Measurements from ENCODE around the gene CEND1.

Gene CEND1

DNA sequence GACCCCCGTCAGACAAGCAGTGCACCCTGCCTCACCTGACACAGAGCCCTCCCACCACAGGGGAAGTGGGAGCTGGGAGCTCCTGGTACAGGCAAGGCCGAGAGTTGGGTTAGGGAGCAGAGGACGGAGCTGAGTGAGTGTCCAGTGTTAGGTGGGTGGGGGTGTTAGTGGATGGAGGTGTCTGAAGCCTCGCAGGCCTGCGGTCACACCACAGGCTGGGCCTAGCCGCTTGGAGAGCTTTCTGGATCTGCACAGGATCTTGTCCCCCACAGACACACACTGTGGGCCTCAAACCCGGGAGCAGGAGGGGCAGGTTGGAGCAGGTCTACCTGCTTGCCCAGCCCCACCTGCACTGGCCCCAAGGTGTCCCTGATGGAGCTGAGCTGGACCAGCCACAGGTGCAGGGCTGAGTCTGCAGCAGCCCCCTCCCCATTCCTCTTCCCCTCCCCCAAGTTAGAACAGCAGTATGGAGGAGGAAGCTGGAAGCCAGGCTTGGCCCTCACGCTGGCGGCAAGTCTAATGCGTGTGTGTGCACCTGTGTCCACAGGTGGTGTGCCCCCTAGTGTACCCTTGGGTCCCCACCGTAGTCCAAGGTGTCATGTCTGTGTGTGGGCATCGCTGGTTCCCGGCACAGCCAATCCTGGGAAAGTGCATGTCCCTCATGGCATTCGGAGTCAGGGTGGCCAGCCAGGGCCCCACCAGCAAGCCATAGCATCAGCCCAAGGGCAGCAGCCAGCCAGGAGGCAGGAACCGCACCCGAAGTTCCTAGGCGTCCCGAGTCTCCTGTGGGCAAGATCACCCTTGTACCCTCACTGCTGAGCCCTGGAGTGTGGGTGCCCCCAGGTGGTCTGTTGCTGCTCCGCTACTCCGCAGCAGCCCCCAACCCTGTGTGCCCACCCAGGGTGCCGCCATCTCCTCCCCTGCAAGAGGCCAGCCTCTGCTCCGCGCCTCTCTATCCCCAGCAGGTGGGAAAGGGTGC lies 10.6 kb downstream of the CEND1 start:
- H3K4me1 ChIP-seq (ENCODE audit: control insufficient read depth, insufficient read depth, low read length), result peaks cover 28% of the 10 kb centered on the region
- no peak overlapping the region for H3K4me3 ChIP-seq (ENCODE audit: low read length)
- DNase-seq (ENCODE audit: low read depth), result no peak
- no peaks in the 10 kb centered on the region for H3K27me3 ChIP-seq (replicated peaks; ENCODE audit: control insufficient read depth, insufficient read depth, low read length)
- peaks cover 11% of the 10 kb centered on the region for H3K36me3 ChIP-seq (ENCODE audit: control insufficient read depth, insufficient read depth, low read length, severe bottlenecking)
- no peaks in the 10 kb centered on the region for H3K9me3 ChIP-seq (ENCODE audit: control insufficient read depth, low read length)
- no peak overlapping the region for H3K9ac ChIP-seq (ENCODE audit: low read length)

- peak; percentile 96 for DNase-seq (ENCODE audit: low read depth)
- H3K9ac ChIP-seq (ENCODE audit: low read length), result peak within 1 kb of the TSS; percentile 91
- peak within 1 kb of the TSS; percentile 91 for H3K4me3 ChIP-seq (ENCODE audit: low read length)
- H3K9me3 ChIP-seq (ENCODE audit: control insufficient read depth, low read length), result no peaks in the 10 kb centered on the region
- peaks cover 26% of the 10 kb centered on the region for H3K36me3 ChIP-seq (ENCODE audit: control insufficient read depth, insufficient read depth, low read length, severe bottlenecking)
- H3K27me3 ChIP-seq (replicated peaks; ENCODE audit: control insufficient read depth, insufficient read depth, low read length), result no peaks in the 10 kb centered on the region
- H3K4me1 ChIP-seq (ENCODE audit: control insufficient read depth, insufficient read depth, low read length), result peaks cover 20% of the 10 kb centered on the region
These were observed 12.3 kb downstream of the CEND1 start, which contains the start of gene GATD1 for GRCh38 chr11:777288-778255. TSS of gene GATD1 (minus strand) at chr11:777487. CDS start at chr11:777462, 25 bp downstream.

DNA sequence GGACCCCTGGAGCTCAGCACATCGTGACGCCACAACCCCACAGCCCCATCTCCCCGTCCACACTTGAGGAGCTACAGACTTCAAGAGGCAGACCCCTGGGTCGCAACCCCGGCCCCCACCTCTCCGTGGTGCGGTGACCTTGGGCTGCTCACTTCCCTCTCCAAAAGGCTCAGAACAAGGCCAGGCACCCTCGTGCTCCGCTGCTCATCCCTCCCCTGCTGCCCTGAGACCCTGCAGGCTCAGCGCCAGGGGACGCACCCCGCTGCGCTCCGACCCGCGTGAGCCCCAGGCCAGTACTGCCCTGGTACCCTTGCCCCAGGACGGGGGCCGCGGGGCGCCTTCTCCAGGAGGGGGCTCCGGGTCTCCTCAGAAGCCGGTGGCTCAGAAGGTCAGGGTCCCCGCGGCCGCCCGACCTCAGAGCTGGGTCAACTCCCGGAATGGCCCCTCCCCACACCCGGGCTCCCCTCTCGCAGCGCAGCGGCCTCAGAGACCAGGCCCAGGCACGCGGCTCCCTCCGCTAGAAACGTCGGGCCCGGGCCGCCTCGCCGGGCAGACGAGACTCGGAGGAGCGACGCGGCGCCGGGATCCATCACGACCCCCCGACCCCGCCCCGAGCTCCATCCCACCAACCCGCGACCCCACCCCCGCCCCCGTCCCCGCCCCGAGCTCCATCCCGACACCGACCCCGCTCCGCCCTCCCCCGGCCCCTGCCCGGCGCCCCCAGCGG lies 13.2 kb downstream of the CEND1 start:
- H3K27me3 ChIP-seq (replicated peaks; ENCODE audit: control insufficient read depth, insufficient read depth, low read length), result no peaks in the 10 kb centered on the region
- DNase-seq (ENCODE audit: low read depth), result peak; percentile 74
- no peaks in the 10 kb centered on the region for H3K9me3 ChIP-seq (ENCODE audit: control insufficient read depth, low read length)
- peak overlapping the region; percentile 91 for H3K9ac ChIP-seq (ENCODE audit: low read length)
- H3K4me1 ChIP-seq (ENCODE audit: control insufficient read depth, insufficient read depth, low read length), result peaks cover 20% of the 10 kb centered on the region
- H3K36me3 ChIP-seq (ENCODE audit: control insufficient read depth, insufficient read depth, low read length, severe bottlenecking), result peaks cover 33% of the 10 kb centered on the region
- peak overlapping the region; percentile 91 for H3K4me3 ChIP-seq (ENCODE audit: low read length)

GRCh38 chr11:776263-776560 lies 13.7 kb downstream of the CEND1 start:
- Histone ChIP-seq H3K36me3 (ENCODE audit: control insufficient read depth, insufficient read depth, low read length, severe bottlenecking) (peaks cover 38% of the 10 kb centered on the region), H3K27me3 (replicated peaks; ENCODE audit: control insufficient read depth, insufficient read depth, low read length) (no peaks in the 10 kb centered on the region), H3K9ac (ENCODE audit: low read length) (peak overlapping the region; percentile 91), H3K4me1 (ENCODE audit: control insufficient read depth, insufficient read depth, low read length) (peaks cover 20% of the 10 kb centered on the region), H3K9me3 (ENCODE audit: control insufficient read depth, low read length) (no peaks in the 10 kb centered on the region), H3K4me3 (ENCODE audit: low read length) (peak overlapping the region; percentile 91)
- no peak for DNase-seq (ENCODE audit: low read depth)

- H3K9me3 ChIP-seq (ENCODE audit: control insufficient read depth, low read length), result no peaks in the 10 kb centered on the region
- H3K4me1 ChIP-seq (ENCODE audit: control insufficient read depth, insufficient read depth, low read length), result peaks cover 20% of the 10 kb centered on the region
- no peak for DNase-seq (ENCODE audit: low read depth)
- H3K9ac ChIP-seq (ENCODE audit: low read length), result peak overlapping the region; percentile 91
- H3K27me3 ChIP-seq (replicated peaks; ENCODE audit: control insufficient read depth, insufficient read depth, low read length), result no peaks in the 10 kb centered on the region
- H3K4me3 ChIP-seq (ENCODE audit: low read length), result peak overlapping the region; percentile 91
- H3K36me3 ChIP-seq (ENCODE audit: control insufficient read depth, insufficient read depth, low read length, severe bottlenecking), result peaks cover 47% of the 10 kb centered on the region
These were observed 14.9 kb downstream of the CEND1 start for GRCh38 chr11:774873-775592.

DNA sequence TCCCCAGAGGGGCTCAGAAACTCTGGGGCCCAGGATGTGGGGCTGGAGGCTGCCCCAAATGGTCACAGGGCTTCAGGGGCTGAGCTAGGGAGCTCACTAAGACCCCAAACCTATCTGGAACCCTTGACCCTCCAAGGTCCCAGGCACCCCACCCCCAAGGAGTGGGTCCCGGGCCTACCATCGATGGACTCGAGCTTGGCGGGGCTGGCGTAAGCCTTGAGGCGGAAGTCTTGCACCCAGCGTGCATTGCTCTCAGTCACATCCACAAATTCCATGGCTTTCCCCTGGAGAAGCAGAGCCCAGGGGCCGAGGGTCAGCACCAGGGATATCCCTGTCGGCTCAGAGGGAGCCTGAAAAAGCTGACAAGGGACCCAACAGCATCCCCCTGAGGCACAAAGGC lies 16.1 kb downstream of the CEND1 start:
- DNase-seq (ENCODE audit: low read depth), result no peak
- Histone ChIP-seq H3K9ac (ENCODE audit: low read length) (peak overlapping the region; percentile 45), H3K4me3 (ENCODE audit: low read length) (no peak overlapping the region), H3K4me1 (ENCODE audit: control insufficient read depth, insufficient read depth, low read length) (peaks cover 18% of the 10 kb centered on the region), H3K27me3 (replicated peaks; ENCODE audit: control insufficient read depth, insufficient read depth, low read length) (no peaks in the 10 kb centered on the region), H3K36me3 (ENCODE audit: control insufficient read depth, insufficient read depth, low read length, severe bottlenecking) (peaks cover 47% of the 10 kb centered on the region), H3K9me3 (ENCODE audit: control insufficient read depth, low read length) (no peaks in the 10 kb centered on the region)

GRCh38 chr11:773425-773824 lies 16.5 kb downstream of the CEND1 start:
- H3K27me3 ChIP-seq (replicated peaks; ENCODE audit: control insufficient read depth, insufficient read depth, low read length), result no peaks in the 10 kb centered on the region
- no peaks in the 10 kb centered on the region for H3K9me3 ChIP-seq (ENCODE audit: control insufficient read depth, low read length)
- H3K4me1 ChIP-seq (ENCODE audit: control insufficient read depth, insufficient read depth, low read length), result peaks cover 16% of the 10 kb centered on the region
- H3K4me3 ChIP-seq (ENCODE audit: low read length), result no peak overlapping the region
- peaks cover 47% of the 10 kb centered on the region for H3K36me3 ChIP-seq (ENCODE audit: control insufficient read depth, insufficient read depth, low read length, severe bottlenecking)
- H3K9ac ChIP-seq (ENCODE audit: low read length), result peak overlapping the region; percentile 45
- DNase-seq (ENCODE audit: low read depth), result no peak

DNA sequence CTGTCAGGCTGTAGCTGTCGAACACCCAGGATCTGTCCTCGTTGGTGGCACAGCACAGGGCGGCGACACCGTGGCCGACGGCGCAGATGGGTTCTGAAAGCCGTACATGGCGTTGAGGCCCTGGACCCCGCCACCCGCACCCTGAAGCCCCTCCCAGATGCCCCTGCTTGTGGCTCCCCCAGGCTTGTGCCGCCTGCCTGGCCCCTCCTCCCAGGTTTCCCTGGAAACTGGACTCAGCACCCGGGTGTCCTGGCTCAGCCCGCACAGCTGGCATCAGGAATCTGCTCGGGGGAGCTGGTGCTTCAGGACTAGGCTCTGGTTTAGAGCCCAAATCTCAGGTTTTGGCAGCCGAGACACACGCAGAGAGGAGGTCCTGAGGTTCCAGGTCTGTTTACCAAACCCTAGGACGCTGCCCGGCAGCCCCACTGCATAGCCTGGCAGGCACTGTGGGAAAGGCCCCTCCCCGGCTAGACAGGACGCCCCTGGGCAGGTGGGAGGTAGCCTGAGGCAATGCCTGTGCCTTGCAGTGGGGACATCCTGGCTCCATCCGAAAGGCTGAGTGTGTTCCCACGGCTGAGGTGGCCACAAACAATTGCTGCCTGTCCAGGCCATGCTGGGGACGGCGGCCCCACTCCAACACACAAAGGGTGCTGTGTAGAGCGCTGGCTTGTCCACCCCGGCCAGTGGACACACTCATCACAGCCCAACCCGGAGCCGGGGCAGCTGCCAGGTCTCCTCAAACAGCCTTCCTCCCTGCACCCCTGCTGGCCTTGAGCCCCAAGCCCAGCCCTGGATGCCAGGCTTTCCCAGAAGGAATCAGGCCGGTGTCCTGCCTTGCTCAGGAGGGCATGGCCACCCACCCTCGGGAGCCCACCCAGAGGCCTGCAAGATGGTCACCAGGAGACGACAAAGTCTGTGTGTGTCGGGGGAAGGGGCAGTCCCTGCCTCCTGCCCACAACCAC lies 17.2 kb downstream of the CEND1 start:
- no peaks in the 10 kb centered on the region for H3K27me3 ChIP-seq (replicated peaks; ENCODE audit: control insufficient read depth, insufficient read depth, low read length)
- H3K9me3 ChIP-seq (ENCODE audit: control insufficient read depth, low read length), result no peaks in the 10 kb centered on the region
- H3K9ac ChIP-seq (ENCODE audit: low read length), result no peak overlapping the region
- H3K4me1 ChIP-seq (ENCODE audit: control insufficient read depth, insufficient read depth, low read length), result peaks cover 11% of the 10 kb centered on the region
- H3K36me3 ChIP-seq (ENCODE audit: control insufficient read depth, insufficient read depth, low read length, severe bottlenecking), result peaks cover 50% of the 10 kb centered on the region
- DNase-seq (ENCODE audit: low read depth), result no peak
- H3K4me3 ChIP-seq (ENCODE audit: low read length), result no peak overlapping the region

DNA sequence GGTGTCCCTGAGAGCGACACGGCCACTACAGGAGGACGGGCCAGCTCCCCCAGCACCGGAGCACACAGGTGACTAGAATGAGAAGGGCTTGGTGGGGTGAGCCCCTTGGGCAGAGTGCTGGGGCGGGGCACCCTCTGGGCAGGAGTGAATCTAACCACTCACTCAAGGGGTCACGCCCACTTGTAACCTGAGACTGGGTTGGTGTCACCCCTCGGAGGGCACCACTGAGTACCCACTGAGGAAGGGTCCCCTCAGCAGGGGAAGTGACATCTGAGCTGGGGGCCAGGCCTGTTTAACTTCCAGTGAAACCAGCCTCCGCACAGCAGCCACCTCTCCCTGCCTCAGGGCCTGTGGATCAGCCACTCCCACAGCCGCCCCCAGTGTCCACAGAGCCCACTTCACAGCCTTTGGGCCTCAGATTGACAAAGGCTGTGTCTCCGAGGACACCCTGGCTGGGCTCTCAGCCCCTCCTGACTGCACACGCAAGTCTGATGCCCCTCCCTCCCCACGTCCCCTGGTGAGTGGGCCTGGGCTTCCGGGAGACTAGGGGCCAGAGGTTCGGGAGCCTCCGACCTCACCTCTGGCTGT lies 18.2 kb downstream of the CEND1 start:
- Histone ChIP-seq H3K9me3 (ENCODE audit: control insufficient read depth, low read length) (no peaks in the 10 kb centered on the region), H3K9ac (ENCODE audit: low read length) (no peak overlapping the region), H3K4me3 (ENCODE audit: low read length) (no peak overlapping the region), H3K27me3 (replicated peaks; ENCODE audit: control insufficient read depth, insufficient read depth, low read length) (no peaks in the 10 kb centered on the region), H3K36me3 (ENCODE audit: control insufficient read depth, insufficient read depth, low read length, severe bottlenecking) (peaks cover 60% of the 10 kb centered on the region), H3K4me1 (ENCODE audit: control insufficient read depth, insufficient read depth, low read length) (peaks cover 17% of the 10 kb centered on the region)
- no peak for DNase-seq (ENCODE audit: low read depth)
